Type B pancreatic cell (in vitro differentiated cells): ENCODE data around the gene MMP15. TPM values are rescaled to one million over a fixed set of nuclear protein-coding genes. Genes with fewer than 3 reads are reported as not detected.

Experiments used
- DNase-seq: peaks from one replicate; pipeline ENCODE4 v3.0.0; 2021; ENCODE audit warnings: mixed read lengths; ENCODE audit not compliant: unreplicated experiment; ENCODE audit errors: extremely low spot score
- H3K27ac Mint-ChIP-seq: 2 replicates; pipeline ENCODE4 v1.8.0; 2021; ENCODE audit warnings: mild to moderate bottlenecking, mixed read lengths
- H3K27me3 Mint-ChIP-seq: 2 replicates; pipeline ENCODE4 v1.8.0; 2021; ENCODE audit warnings: mixed read lengths
- H3K36me3 Mint-ChIP-seq: 2 replicates; pipeline ENCODE4 v1.8.0; 2021; ENCODE audit warnings: mixed read lengths
- H3K4me1 Mint-ChIP-seq: one replicate; pipeline ENCODE4 v1.8.0; 2021; ENCODE audit warnings: mixed read lengths; ENCODE audit not compliant: unreplicated experiment
- H3K4me3 Mint-ChIP-seq: 2 replicates; pipeline ENCODE4 v1.8.0; 2021; ENCODE audit warnings: mild to moderate bottlenecking, mixed read lengths
- H3K9me3 Mint-ChIP-seq: 2 replicates; pipeline ENCODE4 v1.8.0; 2021; ENCODE audit warnings: mixed read lengths
- total RNA-seq: library from RNA; stranded (reverse); gene quantifications from 2 replicates; pipeline ENCODE4 v1.2.1, GENCODE V29; 2021; ENCODE audit warnings: low replicate concordance
- TF ChIP-seq, protein P1 (sequence below): fragments of 200-600 bp; sonication (generic); conservative IDR thresholded peaks from 2 replicates; pipeline ENCODE4 v1.5.0; 2021; ENCODE audit warnings: antibody characterized with exemption, mild to moderate bottlenecking

The MMP15 gene
- total RNA-seq, 1 donor from 2014 or later = 33.2 TPM

- no peaks in the 10 kb centered on the region for H3K9me3 Mint-ChIP-seq
- H3K27ac Mint-ChIP-seq = no peak overlapping the region
- no peak for DNase-seq
- TF ChIP-seq, protein P1, sequence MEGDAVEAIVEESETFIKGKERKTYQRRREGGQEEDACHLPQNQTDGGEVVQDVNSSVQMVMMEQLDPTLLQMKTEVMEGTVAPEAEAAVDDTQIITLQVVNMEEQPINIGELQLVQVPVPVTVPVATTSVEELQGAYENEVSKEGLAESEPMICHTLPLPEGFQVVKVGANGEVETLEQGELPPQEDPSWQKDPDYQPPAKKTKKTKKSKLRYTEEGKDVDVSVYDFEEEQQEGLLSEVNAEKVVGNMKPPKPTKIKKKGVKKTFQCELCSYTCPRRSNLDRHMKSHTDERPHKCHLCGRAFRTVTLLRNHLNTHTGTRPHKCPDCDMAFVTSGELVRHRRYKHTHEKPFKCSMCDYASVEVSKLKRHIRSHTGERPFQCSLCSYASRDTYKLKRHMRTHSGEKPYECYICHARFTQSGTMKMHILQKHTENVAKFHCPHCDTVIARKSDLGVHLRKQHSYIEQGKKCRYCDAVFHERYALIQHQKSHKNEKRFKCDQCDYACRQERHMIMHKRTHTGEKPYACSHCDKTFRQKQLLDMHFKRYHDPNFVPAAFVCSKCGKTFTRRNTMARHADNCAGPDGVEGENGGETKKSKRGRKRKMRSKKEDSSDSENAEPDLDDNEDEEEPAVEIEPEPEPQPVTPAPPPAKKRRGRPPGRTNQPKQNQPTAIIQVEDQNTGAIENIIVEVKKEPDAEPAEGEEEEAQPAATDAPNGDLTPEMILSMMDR = no peak
- peaks cover 4% of the 10 kb centered on the region for H3K4me1 Mint-ChIP-seq
- H3K27me3 Mint-ChIP-seq = no peaks in the 10 kb centered on the region
- no peaks in the 10 kb centered on the region for H3K36me3 Mint-ChIP-seq
- no peak overlapping the region for H3K4me3 Mint-ChIP-seq
Observed at GRCh38 chr16:58056580-58056979, 31.0 kb downstream of the MMP15 start.

GRCh38 chr16:58057121-58057520, 31.6 kb downstream of the MMP15 start:
- no peak for DNase-seq
- H3K9me3 Mint-ChIP-seq = no peaks in the 10 kb centered on the region

GRCh38 chr16:58057784-58058183, 32.2 kb downstream of the MMP15 start:
- H3K36me3 Mint-ChIP-seq = no peaks in the 10 kb centered on the region
- H3K4me3 Mint-ChIP-seq = no peak overlapping the region
- H3K27me3 Mint-ChIP-seq = no peaks in the 10 kb centered on the region
- no peaks in the 10 kb centered on the region for H3K9me3 Mint-ChIP-seq
- H3K27ac Mint-ChIP-seq = no peak overlapping the region
- no peak for DNase-seq
- peaks cover 8% of the 10 kb centered on the region for H3K4me1 Mint-ChIP-seq
- TF ChIP-seq, protein P1 = no peak

More at GRCh38 chr16:58057121-58057520, 31.6 kb downstream of the MMP15 start:
- no peak overlapping the region for H3K27ac Mint-ChIP-seq
- H3K27me3 Mint-ChIP-seq = no peaks in the 10 kb centered on the region
- no peak overlapping the region for H3K4me3 Mint-ChIP-seq
- TF ChIP-seq, protein P1 = no peak
- no peaks in the 10 kb centered on the region for H3K36me3 Mint-ChIP-seq
- H3K4me1 Mint-ChIP-seq = peaks cover 4% of the 10 kb centered on the region

DNA sequence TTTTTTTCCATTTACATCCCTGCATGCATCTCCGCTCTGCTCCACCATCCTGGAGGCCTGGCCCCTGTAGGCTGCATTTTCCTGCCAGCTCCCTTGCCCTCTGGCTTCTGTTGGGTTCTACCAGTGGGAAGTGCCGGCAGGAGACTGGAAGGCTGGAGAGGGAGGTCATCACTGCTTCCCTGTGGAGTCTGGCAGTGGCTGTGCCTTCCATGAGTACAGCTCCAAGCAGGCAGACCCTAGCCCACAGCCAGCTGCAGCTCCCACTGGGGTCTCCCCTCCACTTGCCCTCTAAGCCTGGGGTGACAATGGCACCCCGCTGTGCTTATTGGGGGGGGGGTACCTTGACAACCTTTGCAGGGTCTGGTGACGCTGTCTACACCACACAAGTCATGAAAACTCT, 37.3 kb downstream of the MMP15 start:
- Mint-ChIP-seq H3K27me3 (no peaks in the 10 kb centered on the region), H3K4me3 (no peak overlapping the region), H3K4me1 (peaks cover 12% of the 10 kb centered on the region), H3K9me3 (no peaks in the 10 kb centered on the region), H3K36me3 (no peaks in the 10 kb centered on the region), H3K27ac (no peak overlapping the region)
- no peak for DNase-seq
- TF ChIP-seq, protein P1 = no peak

DNA sequence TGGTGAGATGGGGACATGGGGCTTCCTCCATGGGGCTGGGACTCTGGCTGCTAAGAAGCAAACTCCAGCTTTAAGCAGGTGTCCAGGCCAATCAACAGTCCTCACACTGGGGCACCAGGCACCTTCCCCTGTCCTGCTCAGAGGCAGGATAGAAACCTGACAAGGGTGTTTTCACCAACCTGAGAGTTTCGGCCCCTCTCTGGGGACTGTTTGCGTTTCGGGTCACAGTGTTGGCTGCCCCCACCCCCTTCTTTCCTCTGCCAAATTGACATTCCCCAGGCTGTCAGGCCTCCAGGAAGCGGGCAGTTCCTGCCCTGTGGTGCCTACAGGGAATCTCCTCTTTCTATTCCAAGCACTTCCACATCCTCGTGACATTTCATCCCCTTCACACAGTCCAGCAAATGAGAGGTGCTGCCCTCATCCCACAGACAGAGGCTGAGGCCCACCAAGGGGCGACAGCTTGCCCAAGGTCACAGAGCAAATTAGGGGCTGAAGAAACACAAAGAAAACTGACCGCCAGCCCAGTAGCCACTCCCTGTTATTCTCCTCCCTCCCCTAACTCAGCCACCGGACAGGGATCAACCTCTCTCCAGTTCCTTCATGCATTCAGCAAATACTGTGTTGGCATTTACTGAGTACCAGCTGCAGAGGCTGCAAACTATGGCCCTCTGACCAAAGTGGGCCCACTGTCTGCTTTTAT, 38.0 kb downstream of the MMP15 start:
- H3K4me3 Mint-ChIP-seq = no peak overlapping the region

More for the DNA sequence above, 38.0 kb downstream of the MMP15 start:
- Mint-ChIP-seq H3K27ac (peak overlapping the region; percentile 5), H3K36me3 (no peaks in the 10 kb centered on the region), H3K4me1 (peaks cover 12% of the 10 kb centered on the region), H3K9me3 (no peaks in the 10 kb centered on the region), H3K27me3 (no peaks in the 10 kb centered on the region)
- DNase-seq = no peak
- TF ChIP-seq, protein P1 = no peak
